HepG2 (cell line): ENCODE data around the gene MBIP. TPM values are rescaled to one million over a fixed set of nuclear protein-coding genes. Genes with fewer than 3 reads are reported as not detected.

Source experiments
- AHR ChIP-seq: IDR thresholded peaks from 2 replicates; pipeline ENCODE4 v1.6.1; 2018; ENCODE audit warnings: missing genetic modification reagents, missing compliant biosample characterization
- DNMT1 ChIP-seq: sonication (generic); formaldehyde crosslinking; IDR thresholded peaks from 2 replicates; pipeline ENCODE4 v1.5.1; 2020; ENCODE audit warnings: mild to moderate bottlenecking, missing genetic modification reagents
- HIVEP1 ChIP-seq: sonication (generic); formaldehyde crosslinking; IDR thresholded peaks from 2 replicates; pipeline ENCODE4 v1.4.0; 2020; ENCODE audit warnings: mild to moderate bottlenecking, missing genetic modification reagents
- HNF1B ChIP-seq: sonication (generic); formaldehyde crosslinking; IDR thresholded peaks from 2 replicates; pipeline ENCODE4 v1.5.1; 2020; ENCODE audit warnings: mild to moderate bottlenecking, moderate library complexity, missing genetic modification reagents
- KAT7 ChIP-seq: IDR thresholded peaks from 2 replicates; pipeline ENCODE4 v1.6.1; 2018; ENCODE audit warnings: borderline replicate concordance, missing compliant biosample characterization
- NCOR1 ChIP-seq: fragments of 200-600 bp; sonication (generic); IDR thresholded peaks from 2 replicates; pipeline ENCODE4 v1.7.0; 2017; ENCODE audit warnings: antibody characterized with exemption, low read length, borderline replicate concordance
- NFIB ChIP-seq: sonication (generic); formaldehyde crosslinking; IDR thresholded peaks from 2 replicates; pipeline ENCODE4 v1.9.0; 2021; ENCODE audit warnings: missing genetic modification reagents, mild to moderate bottlenecking, borderline replicate concordance
- NRL ChIP-seq: sonication (generic); formaldehyde crosslinking; IDR thresholded peaks from 2 replicates; pipeline ENCODE4 v1.5.0; 2020; ENCODE audit warnings: missing genetic modification reagents, mild to moderate bottlenecking, moderate library complexity, borderline replicate concordance
- PAF1 ChIP-seq: IDR thresholded peaks from 2 replicates; pipeline ENCODE4 v1.6.1; 2016; ENCODE audit warnings: missing genetic modification reagents, missing compliant biosample characterization
- PCBP1 ChIP-seq: fragments of 200-400 bp; formaldehyde crosslinking; IDR thresholded peaks from 2 replicates; pipeline ENCODE4 v1.6.1; 2017; ENCODE audit warnings: mild to moderate bottlenecking, low read depth, low read length, borderline replicate concordance
- SIN3A ChIP-seq: IDR thresholded peaks from 2 replicates; pipeline ENCODE4 v1.6.1; 2011; ENCODE audit warnings: low read depth, mild to moderate bottlenecking, control low read depth, low read length, borderline replicate concordance
- SOX6 ChIP-seq, 2 experiments: fragments of 450-650 bp in 1 of 2; sonication (generic) in 1 of 2; formaldehyde crosslinking in 1 of 2; IDR thresholded peaks; 2 replicates each; pipeline versions ENCODE4 v1.4.0 to v1.6.1; 2017 to 2020; ENCODE audit warnings: antibody characterized with exemption in 1 of 2, mild to moderate bottlenecking in 1 of 2, missing genetic modification reagents in 1 of 2
- TAF1 ChIP-seq: sonication (generic); formaldehyde crosslinking; IDR thresholded peaks from 2 replicates; pipeline ENCODE4 v1.4.0; 2020; ENCODE audit warnings: missing genetic modification reagents
- TCF12 ChIP-seq, 2 experiments: fragments of 450-650 bp in 1 of 2; sonication (generic) in 1 of 2; formaldehyde crosslinking in 1 of 2; IDR thresholded peaks; 2 replicates each; pipeline versions ENCODE4 v1.6.1 to v1.8.0; 2017 to 2022; ENCODE audit warnings: antibody characterized with exemption in 1 of 2, mild to moderate bottlenecking in 1 of 2, missing genetic modification reagents in 1 of 2, moderate library complexity in 1 of 2
- XBP1 ChIP-seq: sonication (generic); formaldehyde crosslinking; IDR thresholded peaks from 2 replicates; pipeline ENCODE4 v1.5.0; 2020; ENCODE audit warnings: missing genetic modification reagents
- ZMYM2 ChIP-seq: sonication (generic); formaldehyde crosslinking; IDR thresholded peaks from 2 replicates; pipeline ENCODE4 v1.8.0; 2022; ENCODE audit warnings: mild to moderate bottlenecking, missing genetic modification reagents
- ZNF749 ChIP-seq: sonication (generic); formaldehyde crosslinking; IDR thresholded peaks from 2 replicates; pipeline ENCODE4 v1.8.0; 2022; ENCODE audit warnings: mild to moderate bottlenecking, missing genetic modification reagents, moderate library complexity, borderline replicate concordance
- polyA plus RNA-seq, 8 experiments: library from polyadenylated mRNA; depleted of rRNA in 3 of 8; stranded (reverse) in 7 of 8; unstranded in 1 of 8; fragments of >200 nt; fragmentation: Illumina TruSeq in 4 of 8; extraction: Trizol in 4 of 8; gene quantifications; 2 replicates each; pipeline versions ENCODE4 v1.2.1 to v1.2.3, GENCODE V29; 2011 to 2016; ENCODE audit warnings: low read depth in 4 of 8, missing spikeins in 1 of 8, mixed read lengths in 1 of 8; ENCODE audit not compliant: insufficient read depth in 1 of 8
- total RNA-seq, 5 experiments: library from RNA; depleted of rRNA; stranded (reverse); fragments of >200 nt; fragmentation: Illumina TruSeq; extraction: Trizol; gene quantifications; 2 replicates each; pipeline ENCODE4 v1.2.3, GENCODE V29; 2016; ENCODE audit warnings: low read depth in 1 of 5
- TF ChIP-seq, protein P1 (sequence below): sonication (generic); formaldehyde crosslinking; IDR thresholded peaks from 2 replicates; pipeline ENCODE4 v1.9.0; 2021; ENCODE audit warnings: missing genetic modification reagents, borderline replicate concordance
- TF ChIP-seq, protein P2 (sequence below): sonication (generic); formaldehyde crosslinking; IDR thresholded peaks from 2 replicates; pipeline ENCODE4 v1.5.0; 2020; ENCODE audit warnings: missing genetic modification reagents
- TF ChIP-seq, protein P3 (sequence below): sonication (generic); formaldehyde crosslinking; IDR thresholded peaks from 2 replicates; pipeline ENCODE4 v1.5.0; 2020; ENCODE audit warnings: mild to moderate bottlenecking, missing genetic modification reagents

Gene MBIP
- total and polyA plus RNA-seq, 2 of the 13 experiments (the other 11 are each of a cell fraction or from before 2014, with no cell fraction given): 48.1 to 48.6 TPM

- TF ChIP-seq ZNF749 (CRISPR knock-in tag): peak; percentile 49; the same call in 1 of the 2 replicates
- no peak; the same call in 1 of the 2 replicates for TF ChIP-seq NRL
- no peak for TF ChIP-seq SOX6 (IDR thresholded peaks at IDR 0.05)
- peak; percentile 65; the same call in 1 of the 2 replicates for TF ChIP-seq SOX6 (CRISPR knock-in tag; IDR thresholded peaks at IDR 0.05)
- 0 out of 2 replicates have a peak, but pooled peaks have one; percentile 47 for TF ChIP-seq ZMYM2 (CRISPR knock-in tag)
- TF ChIP-seq AHR (CRISPR knock-in tag): 0 out of 2 replicates have a peak, but pooled peaks have one; percentile 93
- no peak for TF ChIP-seq HIVEP1 (CRISPR knock-in tag)
- TF ChIP-seq DNMT1: peak; percentile 85; the same call in 1 of the 2 replicates
- TF ChIP-seq, protein P1, sequence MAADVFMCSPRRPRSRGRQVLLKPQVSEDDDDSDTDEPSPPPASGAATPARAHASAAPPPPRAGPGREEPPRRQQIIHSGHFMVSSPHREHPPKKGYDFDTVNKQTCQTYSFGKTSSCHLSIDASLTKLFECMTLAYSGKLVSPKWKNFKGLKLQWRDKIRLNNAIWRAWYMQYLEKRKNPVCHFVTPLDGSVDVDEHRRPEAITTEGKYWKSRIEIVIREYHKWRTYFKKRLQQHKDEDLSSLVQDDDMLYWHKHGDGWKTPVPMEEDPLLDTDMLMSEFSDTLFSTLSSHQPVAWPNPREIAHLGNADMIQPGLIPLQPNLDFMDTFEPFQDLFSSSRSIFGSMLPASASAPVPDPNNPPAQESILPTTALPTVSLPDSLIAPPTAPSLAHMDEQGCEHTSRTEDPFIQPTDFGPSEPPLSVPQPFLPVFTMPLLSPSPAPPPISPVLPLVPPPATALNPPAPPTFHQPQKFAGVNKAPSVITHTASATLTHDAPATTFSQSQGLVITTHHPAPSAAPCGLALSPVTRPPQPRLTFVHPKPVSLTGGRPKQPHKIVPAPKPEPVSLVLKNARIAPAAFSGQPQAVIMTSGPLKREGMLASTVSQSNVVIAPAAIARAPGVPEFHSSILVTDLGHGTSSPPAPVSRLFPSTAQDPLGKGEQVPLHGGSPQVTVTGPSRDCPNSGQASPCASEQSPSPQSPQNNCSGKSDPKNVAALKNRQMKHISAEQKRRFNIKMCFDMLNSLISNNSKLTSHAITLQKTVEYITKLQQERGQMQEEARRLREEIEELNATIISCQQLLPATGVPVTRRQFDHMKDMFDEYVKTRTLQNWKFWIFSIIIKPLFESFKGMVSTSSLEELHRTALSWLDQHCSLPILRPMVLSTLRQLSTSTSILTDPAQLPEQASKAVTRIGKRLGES: no peak; the same call in 1 of the 2 replicates
- peak; percentile 96 for TF ChIP-seq TAF1 (CRISPR knock-in tag)
- peak; percentile 13; the same call in 1 of the 2 replicates for TF ChIP-seq SIN3A
- TF ChIP-seq, protein P2, sequence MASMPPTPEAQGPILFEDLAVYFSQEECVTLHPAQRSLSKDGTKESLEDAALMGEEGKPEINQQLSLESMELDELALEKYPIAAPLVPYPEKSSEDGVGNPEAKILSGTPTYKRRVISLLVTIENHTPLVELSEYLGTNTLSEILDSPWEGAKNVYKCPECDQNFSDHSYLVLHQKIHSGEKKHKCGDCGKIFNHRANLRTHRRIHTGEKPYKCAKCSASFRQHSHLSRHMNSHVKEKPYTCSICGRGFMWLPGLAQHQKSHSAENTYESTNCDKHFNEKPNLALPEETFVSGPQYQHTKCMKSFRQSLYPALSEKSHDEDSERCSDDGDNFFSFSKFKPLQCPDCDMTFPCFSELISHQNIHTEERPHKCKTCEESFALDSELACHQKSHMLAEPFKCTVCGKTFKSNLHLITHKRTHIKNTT (CRISPR knock-in tag): no peak
- peak; percentile 99 for TF ChIP-seq KAT7 (CRISPR knock-in tag)
- no peak for TF ChIP-seq TCF12 (IDR thresholded peaks at IDR 0.05)
- peak; percentile 89 for TF ChIP-seq TCF12 (CRISPR knock-in tag; IDR thresholded peaks at IDR 0.05)
- no peak for TF ChIP-seq NFIB (CRISPR knock-in tag)
- TF ChIP-seq NCOR1: 0 out of 2 replicates have a peak, but pooled peaks have one; percentile 26
- TF ChIP-seq PCBP1: no peak
- TF ChIP-seq HNF1B (CRISPR knock-in tag): peak; percentile 90
- TF ChIP-seq PAF1 (CRISPR knock-in tag): no peak
- TF ChIP-seq, protein P3, sequence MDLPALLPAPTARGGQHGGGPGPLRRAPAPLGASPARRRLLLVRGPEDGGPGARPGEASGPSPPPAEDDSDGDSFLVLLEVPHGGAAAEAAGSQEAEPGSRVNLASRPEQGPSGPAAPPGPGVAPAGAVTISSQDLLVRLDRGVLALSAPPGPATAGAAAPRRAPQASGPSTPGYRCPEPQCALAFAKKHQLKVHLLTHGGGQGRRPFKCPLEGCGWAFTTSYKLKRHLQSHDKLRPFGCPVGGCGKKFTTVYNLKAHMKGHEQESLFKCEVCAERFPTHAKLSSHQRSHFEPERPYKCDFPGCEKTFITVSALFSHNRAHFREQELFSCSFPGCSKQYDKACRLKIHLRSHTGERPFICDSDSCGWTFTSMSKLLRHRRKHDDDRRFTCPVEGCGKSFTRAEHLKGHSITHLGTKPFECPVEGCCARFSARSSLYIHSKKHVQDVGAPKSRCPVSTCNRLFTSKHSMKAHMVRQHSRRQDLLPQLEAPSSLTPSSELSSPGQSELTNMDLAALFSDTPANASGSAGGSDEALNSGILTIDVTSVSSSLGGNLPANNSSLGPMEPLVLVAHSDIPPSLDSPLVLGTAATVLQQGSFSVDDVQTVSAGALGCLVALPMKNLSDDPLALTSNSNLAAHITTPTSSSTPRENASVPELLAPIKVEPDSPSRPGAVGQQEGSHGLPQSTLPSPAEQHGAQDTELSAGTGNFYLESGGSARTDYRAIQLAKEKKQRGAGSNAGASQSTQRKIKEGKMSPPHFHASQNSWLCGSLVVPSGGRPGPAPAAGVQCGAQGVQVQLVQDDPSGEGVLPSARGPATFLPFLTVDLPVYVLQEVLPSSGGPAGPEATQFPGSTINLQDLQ (CRISPR knock-in tag): no peak
- no peak for TF ChIP-seq XBP1 (CRISPR knock-in tag)
Observed at GRCh38 chr14:36320200-36320896, at the start of gene MBIP (continued).
